ENCODE measurements around the gene MAPK8. TPM values are rescaled to one million over a fixed set of nuclear protein-coding genes. Genes with fewer than 3 reads are reported as not detected.

The MAPK8 gene
- polyA plus RNA-seq, 1 of the 3 experiments (the other 2 are of a cell fraction) = 26.4 TPM

DNA sequence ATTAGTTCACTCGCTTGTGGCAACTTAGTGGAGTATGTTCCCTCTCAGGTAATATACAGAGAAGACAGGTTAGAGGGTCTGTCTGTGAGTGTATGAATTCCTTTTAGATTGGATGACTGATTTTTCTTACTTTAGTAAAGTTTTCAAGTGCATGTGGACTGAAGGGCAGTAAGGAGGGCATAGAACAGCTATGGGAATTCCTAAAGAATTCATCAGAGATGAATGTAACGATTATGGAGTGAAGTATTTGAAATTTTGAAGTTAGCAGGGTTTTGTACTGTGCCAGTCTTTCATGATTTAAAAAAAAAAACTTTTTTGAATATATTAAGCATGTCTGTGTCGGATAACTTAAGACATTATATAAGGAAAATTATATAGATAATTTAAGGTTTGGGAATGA is 15.5 kb downstream of the MAPK8 start:
- no peak overlapping the region for H3K9ac ChIP-seq
- no peaks in the 10 kb centered on the region for H3K27me3 ChIP-seq (ENCODE audit: insufficient read depth)
- H3F3A ChIP-seq (replicated peaks; ENCODE audit: insufficient read depth) = peaks cover 16% of the 10 kb centered on the region
- no peak overlapping the region for H2AFZ ChIP-seq (ENCODE audit: low read depth)
- no peak overlapping the region for H3K4me3 ChIP-seq (ENCODE audit: low read depth in 2 of 2, low read length in 1 of 2)
- peaks cover 0 to 18% of the 10 kb centered on the region in 2 experiments for H3K36me3 ChIP-seq (replicated peaks in 1 of 2; ENCODE audit: control insufficient read depth in 1 of 2, insufficient read depth in 2 of 2, low read length in 1 of 2)
- CTCF ChIA-PET = interaction anchor here (1.0 to 2.4 kb wide), 5 partner anchors 10 to 334 kb away, joined by 3 to 10 read pairs (median 3); no protein-coding TSS in a partner anchor
- TF ChIP-seq FOXJ3 (CRISPR knock-in tag; IDR thresholded peaks at IDR 0.05) (no peak), NFIC (IDR thresholded peaks at IDR 0.05; ENCODE audit: borderline replicate concordance) (no peak), FOSL2 (IDR thresholded peaks at IDR 0.05; ENCODE audit: borderline replicate concordance, low read depth) (peak; percentile 21; the same call in 1 of the 2 replicates)
- DNase-seq = no peak
- peaks cover 76% of the 10 kb centered on the region for H4K20me1 ChIP-seq (ENCODE audit: insufficient read depth)
- no peaks in the 10 kb centered on the region for H3K9me2 ChIP-seq
- peak overlapping the region in 1 of 2 experiments; percentile 51; a peak in 2 of 4 replicates for H3K27ac ChIP-seq (ENCODE audit: low read depth in 2 of 2, low read length in 1 of 2)
- POLR2A ChIA-PET = no interaction called here
- H3K4me1 ChIP-seq (ENCODE audit: control insufficient read depth in 1 of 2, insufficient read depth in 2 of 2, low read depth in 1 of 2, low read length in 1 of 2) = peaks cover 0 to 4% of the 10 kb centered on the region in 2 experiments; a peak in 1 of 4 replicates
- WGBS (ENCODE audit: low lambda C conversion rate) = 72% methylated on average over 3 of the region's 3 CpGs
- H3K9me3 ChIP-seq = no peaks in the 10 kb centered on the region
- H3K79me2 ChIP-seq (ENCODE audit: insufficient read depth) = peaks cover 97% of the 10 kb centered on the region
- H3K4me2 ChIP-seq = no peak overlapping the region; the same call in 1 of the 2 replicates

DNA sequence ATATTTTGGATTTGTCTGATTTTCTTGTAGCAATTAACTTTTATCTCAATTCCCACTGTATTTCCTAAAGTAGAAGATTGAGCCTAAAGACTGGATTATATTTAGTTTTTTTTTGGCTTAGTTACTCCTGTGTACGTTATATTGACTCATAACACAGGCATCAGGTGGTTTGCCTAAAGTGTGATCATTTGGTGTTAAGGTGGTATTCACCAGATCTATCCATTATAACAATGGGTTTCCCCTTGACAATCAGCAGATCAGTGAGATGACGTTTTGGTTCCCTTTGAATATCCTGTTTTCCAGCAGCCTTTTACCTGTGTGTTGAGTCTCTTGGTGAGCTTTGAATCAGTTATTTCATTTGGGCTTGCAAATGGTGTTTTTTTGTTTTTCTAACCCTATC is 18.1 kb downstream of the MAPK8 start:
- Histone ChIP-seq H3K27ac (ENCODE audit: low read depth in 2 of 2, low read length in 1 of 2) (no peak overlapping the region), H3K27me3 (ENCODE audit: insufficient read depth) (no peaks in the 10 kb centered on the region), H3K4me2 (no peak overlapping the region), H3K9me2 (no peaks in the 10 kb centered on the region), H3K79me2 (ENCODE audit: insufficient read depth) (peaks cover 97% of the 10 kb centered on the region), H3K4me3 (ENCODE audit: low read depth in 2 of 2, low read length in 1 of 2) (no peak overlapping the region), H3K4me1 (ENCODE audit: control insufficient read depth in 1 of 2, insufficient read depth in 2 of 2, low read depth in 1 of 2, low read length in 1 of 2) (peaks cover 3 to 4% of the 10 kb centered on the region in 2 experiments; a peak in 3 of 4 replicates), H2AFZ (ENCODE audit: low read depth) (no peak overlapping the region), H3K36me3 (replicated peaks in 1 of 2; ENCODE audit: control insufficient read depth in 1 of 2, insufficient read depth in 2 of 2, low read length in 1 of 2) (peaks cover 0 to 15% of the 10 kb centered on the region in 2 experiments), H3F3A (replicated peaks; ENCODE audit: insufficient read depth) (peaks cover 16% of the 10 kb centered on the region), H3K9ac (no peak overlapping the region), H4K20me1 (ENCODE audit: insufficient read depth) (peaks cover 62% of the 10 kb centered on the region), H3K9me3 (no peaks in the 10 kb centered on the region)
- TF ChIP-seq JUND (IDR thresholded peaks at IDR 0.05) (no peak), TAF1 (IDR thresholded peaks at IDR 0.05; ENCODE audit: borderline replicate concordance, low read depth, low read length) (no peak), EZH2phosphoT487 (IDR thresholded peaks at IDR 0.05; ENCODE audit: borderline replicate concordance, low read depth) (no peak), RFX5 (IDR thresholded peaks at IDR 0.05; ENCODE audit: low read length) (no peak), YY1 (IDR thresholded peaks at IDR 0.05; ENCODE audit: low read depth) (no peak), POLR2AphosphoS5 (IDR thresholded peaks at IDR 0.05; ENCODE audit: low read depth, low read length) (no peak), GABPA (IDR thresholded peaks at IDR 0.05; ENCODE audit: low read depth) (no peak), USF1 (IDR thresholded peaks at IDR 0.05; ENCODE audit: borderline replicate concordance, low read depth) (no peak), ZBTB33 (IDR thresholded peaks at IDR 0.05; ENCODE audit: borderline replicate concordance, low read depth) (no peak), RAD21 (IDR thresholded peaks at IDR 0.05; ENCODE audit: low read length) (no peak), TEAD4 (IDR thresholded peaks at IDR 0.05; ENCODE audit: borderline replicate concordance, insufficient read depth) (no peak), SMC3 (IDR thresholded peaks at IDR 0.05; ENCODE audit: low read depth, low read length) (no peak), FOXJ3 (CRISPR knock-in tag; IDR thresholded peaks at IDR 0.05) (no peak), EP300 (IDR thresholded peaks at IDR 0.05; ENCODE audit: borderline replicate concordance in 1 of 2, low read depth in 1 of 2, low read length in 1 of 2) (no peak), FOXM1 (IDR thresholded peaks at IDR 0.05; ENCODE audit: low read depth) (no peak), GATA2 (CRISPR knock-in tag; IDR thresholded peaks at IDR 0.05) (no peak), MXI1 (IDR thresholded peaks at IDR 0.05; ENCODE audit: low read depth, low read length) (no peak)
- TF ChIP-seq, protein P1, sequence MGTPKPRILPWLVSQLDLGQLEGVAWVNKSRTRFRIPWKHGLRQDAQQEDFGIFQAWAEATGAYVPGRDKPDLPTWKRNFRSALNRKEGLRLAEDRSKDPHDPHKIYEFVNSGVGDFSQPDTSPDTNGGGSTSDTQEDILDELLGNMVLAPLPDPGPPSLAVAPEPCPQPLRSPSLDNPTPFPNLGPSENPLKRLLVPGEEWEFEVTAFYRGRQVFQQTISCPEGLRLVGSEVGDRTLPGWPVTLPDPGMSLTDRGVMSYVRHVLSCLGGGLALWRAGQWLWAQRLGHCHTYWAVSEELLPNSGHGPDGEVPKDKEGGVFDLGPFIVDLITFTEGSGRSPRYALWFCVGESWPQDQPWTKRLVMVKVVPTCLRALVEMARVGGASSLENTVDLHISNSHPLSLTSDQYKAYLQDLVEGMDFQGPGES (IDR thresholded peaks at IDR 0.05; ENCODE audit: low read depth, low read length) = no peak
- TF ChIP-seq, protein P2, sequence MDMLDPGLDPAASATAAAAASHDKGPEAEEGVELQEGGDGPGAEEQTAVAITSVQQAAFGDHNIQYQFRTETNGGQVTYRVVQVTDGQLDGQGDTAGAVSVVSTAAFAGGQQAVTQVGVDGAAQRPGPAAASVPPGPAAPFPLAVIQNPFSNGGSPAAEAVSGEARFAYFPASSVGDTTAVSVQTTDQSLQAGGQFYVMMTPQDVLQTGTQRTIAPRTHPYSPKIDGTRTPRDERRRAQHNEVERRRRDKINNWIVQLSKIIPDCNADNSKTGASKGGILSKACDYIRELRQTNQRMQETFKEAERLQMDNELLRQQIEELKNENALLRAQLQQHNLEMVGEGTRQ (IDR thresholded peaks at IDR 0.05; ENCODE audit: borderline replicate concordance, low read depth, low read length) = no peak
- TF ChIP-seq, protein P3, sequence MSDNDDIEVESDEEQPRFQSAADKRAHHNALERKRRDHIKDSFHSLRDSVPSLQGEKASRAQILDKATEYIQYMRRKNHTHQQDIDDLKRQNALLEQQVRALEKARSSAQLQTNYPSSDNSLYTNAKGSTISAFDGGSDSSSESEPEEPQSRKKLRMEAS (IDR thresholded peaks at IDR 0.05; ENCODE audit: low read depth) = no peak
- ChIA-PET CTCF (interaction anchor here (1.4 kb wide), 1 partner anchor 15 kb away, joined by 5 read pairs; no protein-coding TSS in a partner anchor), POLR2A (no interaction called here)
- DNase-seq = no peak
- WGBS (ENCODE audit: low lambda C conversion rate) = 91% methylated on average over 2 of the region's 2 CpGs
